GM12874 (cell line): ENCODE data around the gene HLA-DMA.

Source experiments
- CTCF ChIP-seq: IDR thresholded peaks from 2 replicates; pipeline ENCODE4 v1.5.1; 2011; ENCODE audit warnings: low read depth, mild to moderate bottlenecking, control low read depth, low read length, moderate library complexity; ENCODE audit not compliant: insufficient read depth

HLA-DMA gene

GRCh38 chr6:32952817-32953739, at the start of gene HLA-DMA:
HLA-DMA (minus strand) TSS chr6:32953097; CDS start chr6:32953036, 61 bp downstream.
- peak; percentile 76 for TF ChIP-seq CTCF

- no peak for TF ChIP-seq CTCF
Observed at GRCh38 chr6:33001685-33002084, 48.8 kb upstream of the HLA-DMA start.

GRCh38 chr6:33000055-33000454, 47.2 kb upstream of the HLA-DMA start:
- peak; percentile 45 for TF ChIP-seq CTCF

GRCh38 chr6:32995448-32995847, 42.6 kb upstream of the HLA-DMA start:
- TF ChIP-seq CTCF = no peak

- TF ChIP-seq CTCF = no peak
Observed at GRCh38 chr6:32993363-32993973, 40.6 kb upstream of the HLA-DMA start.

- no peak for TF ChIP-seq CTCF
Observed at GRCh38 chr6:32991972-32992371, 39.1 kb upstream of the HLA-DMA start.

- TF ChIP-seq CTCF = no peak
Observed at GRCh38 chr6:32989368-32989767, 36.5 kb upstream of the HLA-DMA start.
